ENCODE results near the gene NAV1.
A peak's percentile ranks its signal among the peaks of the same experiment; 100 is the strongest.

Gene NAV1

GRCh38 chr1:201504799-201505502 is 34.0 kb upstream of the NAV1 start:
- peak overlapping the region; percentile 76 for H3K4me3 ChIP-seq (ENCODE audit: control insufficient read depth, low read depth, low read length)
- DNase-seq (ENCODE audit: low read depth): no peak
- TF ChIP-seq CTCF (IDR thresholded peaks at IDR 0.05; ENCODE audit: control insufficient read depth, insufficient read depth, low read depth, low read length, missing control alignments): no peak

- peak overlapping the region; percentile 76 for H3K4me3 ChIP-seq (ENCODE audit: control insufficient read depth, low read depth, low read length)
- TF ChIP-seq CTCF (IDR thresholded peaks at IDR 0.05; ENCODE audit: control insufficient read depth, insufficient read depth, low read depth, low read length, missing control alignments): peak; percentile 10
- DNase-seq (ENCODE audit: low read depth): no peak
Observed at GRCh38 chr1:201505503-201505890, 33.4 kb upstream of the NAV1 start.

- peak overlapping the region; percentile 76 for H3K4me3 ChIP-seq (ENCODE audit: control insufficient read depth, low read depth, low read length)
- no peak for TF ChIP-seq CTCF (IDR thresholded peaks at IDR 0.05; ENCODE audit: control insufficient read depth, insufficient read depth, low read depth, low read length, missing control alignments)
- DNase-seq (ENCODE audit: low read depth): no peak
Observed at GRCh38 chr1:201506092-201506491, 32.8 kb upstream of the NAV1 start.

- no peak for TF ChIP-seq CTCF (IDR thresholded peaks at IDR 0.05; ENCODE audit: control insufficient read depth, insufficient read depth, low read depth, low read length, missing control alignments)
- DNase-seq (ENCODE audit: low read depth): no peak
- peak within 1 kb of the TSS; percentile 76 for H3K4me3 ChIP-seq (ENCODE audit: control insufficient read depth, low read depth, low read length)
Observed at GRCh38 chr1:201506557-201507359, 32.2 kb upstream of the NAV1 start, which contains the start of gene CSRP1. CSRP1 (minus strand) TSS chr1:201507123; CDS start chr1:201496303, 10,820 bp downstream.

GRCh38 chr1:201507360-201507675 is 31.6 kb upstream of the NAV1 start:
- no peak for TF ChIP-seq CTCF (IDR thresholded peaks at IDR 0.05; ENCODE audit: control insufficient read depth, insufficient read depth, low read depth, low read length, missing control alignments)
- DNase-seq (ENCODE audit: low read depth): no peak
- peak overlapping the region; percentile 76 for H3K4me3 ChIP-seq (ENCODE audit: control insufficient read depth, low read depth, low read length)

GRCh38 chr1:201508809-201509208 is 30.1 kb upstream of the NAV1 start:
- H3K4me3 ChIP-seq (ENCODE audit: control insufficient read depth, low read depth, low read length): no peak overlapping the region
- no peak for TF ChIP-seq CTCF (IDR thresholded peaks at IDR 0.05; ENCODE audit: control insufficient read depth, insufficient read depth, low read depth, low read length, missing control alignments)
- DNase-seq (ENCODE audit: low read depth): no peak

Data from AG09309 (cell line).